ENCODE results near the gene SINHCAF.
"Not testable (repeated sequence)": the region's sequence is repeated elsewhere in the genome, so short reads cannot be mapped to it uniquely, and the experiment has no call there.

Gene SINHCAF

GRCh38 chr12:31260840-31261239, 65.1 kb downstream of the SINHCAF start:
- no peak for DNase-seq

DNA sequence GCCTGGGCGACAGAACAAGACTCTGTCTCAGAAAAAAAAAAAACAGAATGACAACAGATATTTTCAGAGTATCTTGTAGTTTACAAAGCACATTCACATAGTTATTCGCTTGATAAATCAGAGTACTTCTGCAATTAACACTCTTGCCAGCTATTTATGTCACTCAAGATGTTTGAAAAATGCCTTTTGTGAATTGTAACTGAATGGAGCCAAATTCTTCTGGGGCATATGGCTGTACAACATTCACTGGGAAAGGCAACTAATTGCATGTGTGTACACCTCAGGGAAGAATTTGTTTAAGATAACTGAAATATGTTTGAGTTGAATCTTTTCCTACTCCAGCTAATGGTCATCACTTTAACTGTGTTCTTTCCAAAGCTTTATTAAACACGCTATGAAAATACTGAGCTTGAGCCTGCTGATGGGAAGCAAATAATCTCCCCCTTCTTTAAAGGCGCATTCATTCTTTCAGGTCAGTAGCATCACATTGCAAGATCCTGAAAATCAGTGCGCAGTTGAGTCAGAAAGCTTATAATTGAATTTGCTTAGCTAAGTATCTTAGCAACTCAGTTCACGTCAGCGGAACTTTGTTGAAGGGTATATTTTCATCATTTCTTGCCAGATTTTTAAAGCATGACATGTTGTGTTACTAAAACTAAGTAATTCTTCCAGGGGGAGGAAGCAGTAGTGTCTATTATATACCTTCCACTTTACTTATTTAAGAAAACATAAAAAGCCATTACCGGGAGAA, 66.6 kb downstream of the SINHCAF start:
- DNase-seq: no peak

- DNase-seq: no peak
These were observed 68.2 kb downstream of the SINHCAF start for GRCh38 chr12:31257784-31258183.

DNA sequence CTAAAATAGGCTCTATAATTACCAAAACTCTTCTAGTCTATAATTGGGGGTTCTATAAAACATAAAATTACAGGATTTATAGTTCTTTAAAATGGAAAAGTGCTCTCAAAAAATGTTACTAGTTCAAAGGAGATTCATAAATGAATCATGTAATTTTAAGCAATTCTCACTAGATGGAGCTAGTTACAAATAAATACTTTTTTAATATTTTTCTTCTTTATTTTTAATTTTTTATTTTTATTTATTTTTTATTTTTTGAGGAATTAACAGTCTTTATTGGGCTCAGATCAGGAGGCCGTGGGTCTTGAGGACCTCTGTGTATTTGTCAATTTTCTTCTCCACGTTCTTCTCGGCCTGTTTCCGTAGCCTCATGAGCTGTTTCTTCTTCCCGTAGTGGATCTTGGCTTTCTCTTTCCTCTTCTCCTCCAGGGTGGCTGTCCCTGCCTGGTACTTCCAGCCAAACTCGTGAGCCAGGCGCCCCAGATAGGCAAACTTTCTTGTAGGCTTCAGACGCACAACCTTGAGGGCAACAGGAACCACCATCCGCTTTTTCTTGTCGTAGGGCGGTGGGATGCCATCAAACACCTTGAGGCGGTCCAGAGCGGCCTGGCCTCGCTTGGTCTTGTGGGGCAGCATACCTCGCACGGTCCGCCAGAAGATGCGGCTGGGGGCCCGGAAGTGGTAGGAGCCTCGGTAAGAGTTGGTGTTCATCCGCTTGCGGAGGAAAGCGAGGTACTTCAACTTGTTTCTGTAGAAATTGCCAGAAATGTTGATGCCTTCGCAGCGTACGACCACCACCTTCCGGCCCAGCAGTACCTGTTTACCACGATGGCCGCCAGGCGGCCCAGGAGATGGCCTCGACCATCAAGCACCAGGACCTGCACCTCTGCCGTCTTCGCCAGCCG, 74.0 kb downstream of the SINHCAF start:
- DNase-seq: not testable (repeated sequence)

DNA sequence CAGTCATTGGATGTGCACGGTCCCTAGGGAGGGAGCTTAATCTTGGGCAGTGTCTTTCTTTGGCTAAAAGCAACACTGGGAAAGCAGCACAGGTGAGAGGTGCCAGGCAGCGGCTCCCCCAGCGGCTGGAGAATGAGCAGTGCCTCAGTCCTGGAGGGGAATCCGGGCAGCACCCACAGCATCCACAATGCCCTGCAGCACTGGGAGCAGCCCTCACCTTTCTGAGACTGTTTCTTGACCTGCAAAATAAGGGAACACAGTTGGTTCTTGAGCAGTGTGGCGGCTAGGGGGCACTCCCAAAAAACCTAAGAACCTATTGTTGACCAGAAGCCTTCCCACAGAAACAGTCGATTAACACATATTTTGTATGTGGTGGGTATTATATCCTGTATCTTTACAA, 75.8 kb downstream of the SINHCAF start:
- DNase-seq: no peak

DNA sequence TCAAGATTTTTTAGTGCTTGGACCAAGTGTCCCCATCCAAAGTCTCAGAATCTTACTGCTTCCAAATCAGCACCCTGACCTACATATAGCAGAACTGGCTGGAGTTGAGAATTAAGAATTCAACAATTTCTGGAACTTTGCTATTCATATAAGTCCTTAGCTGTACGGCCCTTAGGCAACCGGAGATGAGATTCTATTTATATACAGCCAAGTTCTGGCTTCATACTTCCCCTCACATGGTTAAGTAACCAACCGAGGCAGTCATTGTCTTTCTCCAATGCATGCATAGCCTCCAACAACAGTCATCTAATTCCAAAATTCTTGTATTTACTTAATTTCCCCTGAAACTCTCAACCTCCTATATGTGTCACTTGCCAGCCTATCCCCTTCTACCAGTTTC, 76.6 kb downstream of the SINHCAF start:
- no peak for DNase-seq

DNA sequence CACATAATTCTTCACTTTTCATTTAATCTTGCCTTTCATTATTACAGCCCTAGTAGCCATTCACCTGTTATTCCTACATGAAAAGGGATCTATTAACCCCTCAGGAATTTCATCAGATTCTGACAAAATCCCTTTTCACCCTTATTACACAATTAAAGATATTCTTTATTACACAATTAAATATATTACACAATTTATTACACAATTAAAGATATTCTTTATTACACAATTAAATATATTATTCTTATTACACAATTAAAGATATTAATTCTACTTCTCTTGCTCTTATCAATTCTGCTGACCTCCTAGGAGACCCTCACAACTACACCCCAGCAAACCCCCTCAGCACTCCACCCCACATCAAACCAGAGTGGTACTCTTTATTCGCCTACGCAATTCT, 77.1 kb downstream of the SINHCAF start:
- DNase-seq: no peak

- no peak for DNase-seq
These were observed 77.6 kb downstream of the SINHCAF start for GRCh38 chr12:31248337-31248736.

DNA sequence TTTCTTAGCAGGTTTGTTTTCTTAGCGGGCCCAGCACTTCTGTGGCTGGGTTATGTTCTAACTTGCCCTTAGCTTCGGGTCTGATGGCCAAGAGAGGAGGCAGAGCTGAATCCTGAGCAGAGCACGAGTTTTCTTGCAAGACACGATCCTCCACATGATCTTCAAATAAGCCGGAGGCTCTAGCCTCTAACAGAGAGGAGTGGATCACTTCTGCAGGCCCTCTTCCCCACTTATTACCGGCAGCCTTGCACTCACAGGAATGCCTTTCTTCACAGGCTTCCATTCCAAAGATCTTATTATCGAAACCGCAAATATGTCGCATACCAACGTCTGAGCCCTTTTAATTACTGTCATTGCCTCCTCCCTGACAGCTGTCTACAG, 79.5 kb downstream of the SINHCAF start:
- DNase-seq: no peak

GRCh38 chr12:31245822-31246469, 80.0 kb downstream of the SINHCAF start:
- no peak for DNase-seq

GRCh38 chr12:31242418-31242817, 83.5 kb downstream of the SINHCAF start:
- not testable (repeated sequence) for DNase-seq

GRCh38 chr12:31238764-31239387, 87.1 kb downstream of the SINHCAF start:
- no peak for DNase-seq

GRCh38 chr12:31238333-31238732, 87.6 kb downstream of the SINHCAF start:
- DNase-seq: not testable (repeated sequence)

DNA sequence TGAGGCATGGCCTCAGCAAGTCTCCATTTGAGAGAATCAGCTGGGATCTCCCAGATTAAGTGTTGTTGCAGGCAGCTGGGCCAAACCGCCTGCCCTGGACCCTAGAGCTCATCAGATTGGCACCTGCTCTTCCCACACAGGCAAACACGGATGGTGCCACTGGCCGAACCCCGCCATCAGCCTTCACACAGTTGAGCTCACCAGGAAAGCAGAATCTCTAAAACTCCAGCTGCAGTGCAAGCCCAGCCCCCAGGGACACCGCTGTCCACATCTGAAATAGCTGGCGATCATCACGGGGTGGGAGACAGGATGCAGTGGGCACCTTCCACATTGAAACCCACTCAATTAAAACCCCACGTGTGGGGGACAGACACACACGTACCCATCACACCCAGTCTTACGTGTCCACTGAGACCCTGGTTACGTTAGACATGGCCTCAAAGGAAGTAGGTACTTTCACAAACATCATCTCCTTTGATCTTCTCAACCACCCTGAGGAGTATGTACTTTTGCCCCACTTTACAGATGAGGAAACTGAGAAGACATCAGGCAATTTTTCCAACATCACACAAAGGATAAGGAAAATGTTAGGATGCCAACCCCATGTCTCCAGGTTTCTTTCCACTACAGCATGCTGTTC, 88.8 kb downstream of the SINHCAF start:
- DNase-seq: no peak

DNA sequence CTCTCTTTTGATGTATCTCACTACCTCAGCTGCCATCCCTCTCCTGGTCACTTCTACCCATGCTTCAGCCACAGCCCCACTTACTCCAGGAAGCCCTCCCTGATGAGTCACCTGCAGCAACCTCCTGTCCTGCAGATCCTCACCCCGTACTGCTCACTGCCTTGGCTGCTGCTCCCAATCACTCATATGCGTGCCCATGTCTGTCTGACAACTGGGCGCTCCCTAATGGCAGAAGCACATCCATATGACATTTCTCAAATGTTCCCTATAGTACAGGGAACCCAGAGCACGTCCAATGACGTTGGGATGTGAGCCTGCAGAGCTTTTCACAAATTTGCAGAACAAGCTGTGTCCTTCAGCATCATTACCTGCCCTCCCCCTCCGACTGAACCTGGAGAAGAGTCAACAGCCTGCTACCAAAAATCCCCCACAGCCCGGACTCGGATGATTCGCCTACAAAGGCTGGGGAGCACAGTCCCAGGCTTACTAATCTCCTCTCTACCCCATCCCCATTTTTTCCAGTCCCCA, 90.0 kb downstream of the SINHCAF start:
- DNase-seq: no peak

GRCh38 chr12:31234955-31235867, 90.7 kb downstream of the SINHCAF start:
- peak; percentile 95 for DNase-seq

- peak; percentile 70 for DNase-seq
These were observed 91.7 kb downstream of the SINHCAF start for GRCh38 chr12:31234053-31234840.

DNA sequence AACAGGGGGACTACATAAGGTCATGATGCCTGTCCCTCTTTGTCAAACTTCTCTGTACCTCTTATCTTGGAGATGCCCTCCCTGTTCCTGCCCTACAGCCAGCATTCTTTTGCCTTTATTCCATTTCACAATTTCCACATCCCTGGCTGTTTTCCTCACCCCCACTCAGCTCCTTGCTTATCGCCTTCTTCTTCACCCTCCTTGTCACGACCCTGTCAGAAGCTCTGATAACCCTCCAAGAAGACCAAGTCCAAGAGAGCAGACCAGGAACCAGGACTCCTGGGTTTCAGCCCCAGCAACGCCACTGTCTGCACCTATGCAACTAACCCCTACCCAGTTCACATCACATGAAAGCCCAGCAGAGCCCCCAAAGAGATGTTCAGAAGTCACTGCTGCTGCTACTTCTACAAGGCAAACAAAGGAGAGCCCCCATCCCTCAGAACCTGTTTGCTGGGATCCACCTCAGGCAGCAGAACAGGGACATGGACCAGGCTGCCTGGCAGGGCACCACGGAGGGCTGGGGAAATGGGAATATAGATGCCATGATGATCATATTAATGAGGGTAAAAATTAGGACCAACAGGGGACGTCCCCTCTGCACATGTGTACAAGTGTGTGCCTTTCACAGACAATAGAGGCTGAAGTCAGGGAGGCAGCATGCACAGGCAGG, 92.8 kb downstream of the SINHCAF start:
- DNase-seq: no peak

GRCh38 chr12:31232361-31232965, 93.5 kb downstream of the SINHCAF start:
- no peak for DNase-seq

Data from NCI-H2081 treated with DMSO at 0.1 percent for 48 hours (cell line).